Activated CD8-positive, alpha-beta memory T cell treated with anti-CD3 and anti-CD28 coated beads for 1 hour (primary cell): Measurements from ENCODE around the gene ZNF428.
"Not testable (repeated sequence)": the region's sequence is repeated elsewhere in the genome, so short reads cannot be mapped to it uniquely, and the experiment has no call there.

Source experiments
- DNase-seq, 2 donors: peaks; one replicate each; pipeline ENCODE4 v3.0.0-alpha.2; 2020; ENCODE audit warnings: low read depth in 1 of 2; ENCODE audit errors: extremely low read depth in 1 of 2

ZNF428 gene

DNA sequence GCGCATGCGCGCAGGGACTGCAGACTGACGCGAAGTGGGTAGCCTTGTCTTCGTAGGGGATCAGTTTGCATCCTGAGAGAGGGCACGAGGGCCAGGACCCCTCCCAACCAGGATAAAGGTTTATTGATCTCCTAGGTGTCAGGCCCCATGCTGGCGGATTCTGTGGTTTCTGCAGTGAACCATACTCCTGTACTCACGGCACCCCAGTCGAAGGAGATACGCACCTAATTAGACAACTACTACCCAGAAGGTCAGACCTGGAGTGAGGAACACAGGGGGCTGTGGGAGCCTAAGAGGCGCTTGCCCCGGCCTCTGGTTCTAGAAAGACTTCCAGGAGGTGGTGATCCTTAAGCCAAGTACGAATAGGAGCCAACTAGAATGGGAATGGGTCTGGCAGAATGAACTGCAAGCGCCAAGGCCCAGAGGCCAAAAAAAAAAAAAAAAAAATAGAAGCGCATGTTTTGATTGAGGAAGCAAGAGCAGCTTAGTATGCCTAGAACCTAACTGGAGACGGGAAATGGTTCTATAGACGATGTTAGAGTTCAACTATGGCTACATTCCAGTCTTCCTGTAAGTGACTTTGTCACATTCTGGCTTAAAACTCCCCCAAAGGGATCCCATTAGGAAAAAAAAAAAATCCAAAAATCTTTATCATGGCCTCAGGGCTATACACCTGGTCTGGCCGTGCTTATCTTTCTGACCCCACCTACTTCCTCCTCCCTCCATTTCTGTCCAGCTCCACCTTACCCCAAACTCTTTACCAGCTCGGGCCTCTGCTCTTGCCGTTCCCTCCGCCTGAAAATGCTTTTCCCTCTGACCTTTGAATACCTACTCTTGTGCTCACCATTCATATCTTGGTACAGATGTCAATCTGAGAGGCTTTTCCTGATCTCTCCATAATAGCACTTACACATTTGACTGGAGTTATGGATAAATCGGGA, 902 bp upstream of the ZNF428 start:
- peak; percentile 73 to 75 for DNase-seq

DNA sequence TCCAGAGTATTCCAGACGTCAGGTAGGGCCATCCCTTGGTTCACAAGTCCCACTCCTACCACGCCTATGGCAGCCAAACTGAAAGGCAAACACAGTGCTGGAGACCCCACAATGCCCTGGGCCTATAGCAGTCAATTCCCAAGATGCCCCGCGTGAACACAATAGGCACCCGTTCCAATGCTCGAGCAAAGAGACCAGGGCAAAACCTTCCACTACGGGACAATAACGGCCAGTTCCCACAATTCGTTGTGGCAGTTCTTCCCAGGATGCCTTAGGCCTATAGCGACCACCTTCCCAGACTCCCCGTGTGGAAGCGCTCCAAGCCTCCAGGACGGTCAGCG, 538 bp downstream of the ZNF428 start:
- no peak for DNase-seq

DNA sequence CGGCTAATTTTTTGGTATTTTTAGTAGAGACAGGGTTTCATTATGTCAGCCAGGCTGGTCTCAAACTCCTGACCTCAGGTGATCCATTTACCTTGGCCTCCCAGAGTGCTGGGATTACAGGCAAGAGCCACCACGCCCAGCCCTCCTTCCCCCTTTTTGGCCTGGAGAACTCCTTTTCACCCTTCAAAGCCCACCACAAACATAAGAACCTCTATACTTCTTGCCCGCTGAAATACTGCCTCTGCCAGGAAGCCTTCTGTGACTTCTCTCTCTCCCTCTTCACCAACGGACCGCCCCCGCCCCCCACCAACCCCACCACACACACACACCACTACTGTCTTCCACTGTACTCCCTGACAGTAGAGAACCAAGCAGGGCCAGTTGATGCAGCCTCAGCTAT, 2.5 kb downstream of the ZNF428 start:
- DNase-seq, result no peak

DNA sequence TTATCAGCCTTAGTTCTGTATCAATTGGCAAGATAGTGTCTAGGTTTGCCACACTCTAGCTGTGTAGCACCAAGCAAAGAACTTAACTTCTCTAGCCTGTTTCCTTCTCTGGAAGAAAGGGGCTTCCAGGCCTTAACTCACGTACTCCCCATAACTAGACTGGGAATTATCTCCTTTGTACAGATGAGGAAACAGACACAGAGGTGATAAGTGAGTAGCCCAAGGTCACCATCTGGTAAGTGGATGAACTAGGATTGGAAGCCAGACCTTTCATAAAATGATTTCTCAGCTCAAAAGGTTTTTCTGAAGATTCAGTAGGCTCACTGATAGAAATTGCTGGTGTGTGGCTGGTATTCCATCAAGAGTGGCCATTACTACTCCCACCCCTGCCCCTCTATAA, 3.1 kb downstream of the ZNF428 start:
- no peak for DNase-seq

DNA sequence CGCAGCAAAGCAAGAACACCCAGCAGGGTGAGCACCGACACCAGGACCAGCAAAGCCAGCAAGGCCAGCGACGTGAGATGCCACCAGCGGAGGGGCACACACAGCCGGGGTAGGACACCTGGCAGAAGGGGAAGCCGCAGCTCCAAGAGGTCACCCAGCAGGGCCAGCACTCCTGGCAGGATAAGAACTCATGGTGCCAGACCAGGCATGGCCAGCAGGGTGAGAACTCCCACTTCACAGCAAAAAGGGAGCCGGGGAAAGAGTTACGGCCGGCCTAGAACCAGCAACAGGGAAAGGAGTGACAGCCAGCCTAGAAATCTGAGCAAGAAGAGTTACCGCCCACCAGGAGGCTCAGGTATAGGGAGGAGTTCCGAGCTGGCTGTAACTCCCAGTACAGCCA, 7.1 kb downstream of the ZNF428 start:
- no peak for DNase-seq

DNA sequence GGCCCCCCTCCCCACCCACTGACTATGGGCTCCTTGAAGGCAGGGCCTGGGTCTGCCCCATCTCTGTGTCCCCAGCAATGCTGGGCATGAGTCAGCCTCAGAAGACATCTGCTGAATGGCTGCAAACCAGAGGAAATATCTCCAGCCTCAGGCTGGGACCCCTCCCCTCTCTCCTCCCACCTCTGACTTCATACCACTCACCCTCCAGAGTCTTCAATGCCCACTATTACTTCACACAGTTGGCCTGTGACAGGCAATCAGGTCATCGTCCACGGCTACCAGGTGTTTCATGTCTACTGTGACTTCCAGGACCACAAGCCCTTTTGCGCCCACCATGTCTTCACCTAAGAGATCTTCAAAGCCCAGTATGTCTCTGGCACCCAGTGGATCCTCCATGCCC, 7.6 kb downstream of the ZNF428 start, which contains the start of gene SRRM5:
TSS of gene SRRM5 (plus strand) at position 301 of the 400 bp plus-strand sequence. CDS start at position 335, 34 bp downstream.
- no peak for DNase-seq

DNA sequence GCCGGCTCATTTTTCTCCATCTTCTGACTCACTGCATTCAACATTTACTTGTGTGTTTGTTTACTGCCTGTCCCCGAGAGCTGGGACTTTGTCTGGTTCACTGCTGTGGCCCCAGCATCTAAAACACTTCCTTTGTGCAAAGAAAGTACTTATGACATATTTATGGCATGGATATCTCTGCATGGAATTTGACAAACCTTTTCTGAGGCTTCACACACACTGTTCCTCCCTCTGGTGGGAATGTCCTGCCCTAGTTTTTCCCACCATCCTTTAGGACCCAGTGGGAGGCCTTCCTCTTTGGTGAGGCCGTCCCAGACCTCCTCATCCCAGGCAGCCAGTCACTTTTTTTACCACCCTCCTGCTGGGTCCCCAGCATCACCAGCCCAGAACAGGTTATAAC, 8.9 kb downstream of the ZNF428 start:
- no peak for DNase-seq

DNA sequence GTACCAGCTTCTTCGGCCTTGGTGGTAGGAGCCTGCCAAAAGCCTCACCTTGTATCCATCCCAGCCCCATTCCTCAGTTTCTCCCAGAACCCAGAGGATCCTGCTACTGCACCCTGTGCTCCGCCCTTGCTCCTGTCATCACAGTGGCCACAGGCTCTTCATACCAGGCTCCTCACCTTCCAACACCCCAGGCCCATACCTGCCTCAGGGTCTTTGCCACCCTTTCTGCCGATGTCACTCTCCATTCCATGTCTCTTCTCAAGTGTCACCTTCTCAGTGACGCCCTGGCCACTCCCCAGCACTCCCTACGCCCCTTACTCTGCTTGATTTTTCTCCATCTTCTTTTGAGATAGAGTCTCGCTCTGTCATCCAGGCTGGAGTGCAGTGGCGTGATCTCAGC, 9.6 kb downstream of the ZNF428 start:
- no peak for DNase-seq

DNA sequence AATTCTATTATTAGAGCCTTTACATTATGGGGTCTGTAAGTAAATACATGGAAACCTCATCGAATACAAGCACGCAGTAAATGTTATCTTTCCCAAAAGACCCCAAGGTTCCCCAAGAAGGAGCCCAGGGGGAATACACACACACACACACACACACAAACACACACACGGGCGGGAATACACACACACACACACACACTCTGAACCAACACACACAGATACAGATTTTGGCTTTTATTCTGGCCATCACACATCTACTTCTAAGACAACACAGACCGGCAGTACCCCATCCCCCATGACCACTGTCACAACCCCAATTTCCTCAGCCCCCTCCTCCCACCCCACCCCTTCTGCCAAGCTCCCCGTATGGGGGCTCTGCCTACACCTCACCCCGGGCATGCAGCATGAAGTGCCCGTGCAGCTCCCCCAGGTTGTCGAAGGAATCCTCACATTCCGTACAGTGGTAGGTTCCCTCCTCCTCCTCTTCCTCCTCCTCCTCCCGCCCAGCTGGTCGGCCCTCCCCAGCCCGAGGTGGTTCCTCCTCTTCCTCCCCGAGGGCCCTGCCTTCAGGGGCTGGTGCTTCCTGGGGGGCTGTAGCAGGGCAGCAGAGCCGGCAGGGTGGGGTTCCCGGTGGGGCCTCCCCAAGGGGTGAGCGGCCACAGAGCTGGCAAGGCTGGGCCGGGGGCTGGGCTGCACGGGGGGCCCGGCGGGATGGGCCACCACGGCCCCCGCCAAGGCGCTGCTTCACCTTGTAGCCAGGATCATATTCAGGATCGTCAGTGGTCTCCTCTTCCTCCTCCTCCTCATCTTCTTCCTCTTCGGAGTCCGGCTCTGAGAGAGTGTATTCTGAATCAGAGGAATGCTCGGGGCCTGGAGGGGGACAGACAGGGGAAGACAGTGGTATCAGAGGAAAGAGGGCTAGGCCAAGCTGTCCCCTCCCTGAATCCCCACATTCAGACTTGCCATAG, 11.9 kb downstream of the ZNF428 start:
- no peak for DNase-seq

DNA sequence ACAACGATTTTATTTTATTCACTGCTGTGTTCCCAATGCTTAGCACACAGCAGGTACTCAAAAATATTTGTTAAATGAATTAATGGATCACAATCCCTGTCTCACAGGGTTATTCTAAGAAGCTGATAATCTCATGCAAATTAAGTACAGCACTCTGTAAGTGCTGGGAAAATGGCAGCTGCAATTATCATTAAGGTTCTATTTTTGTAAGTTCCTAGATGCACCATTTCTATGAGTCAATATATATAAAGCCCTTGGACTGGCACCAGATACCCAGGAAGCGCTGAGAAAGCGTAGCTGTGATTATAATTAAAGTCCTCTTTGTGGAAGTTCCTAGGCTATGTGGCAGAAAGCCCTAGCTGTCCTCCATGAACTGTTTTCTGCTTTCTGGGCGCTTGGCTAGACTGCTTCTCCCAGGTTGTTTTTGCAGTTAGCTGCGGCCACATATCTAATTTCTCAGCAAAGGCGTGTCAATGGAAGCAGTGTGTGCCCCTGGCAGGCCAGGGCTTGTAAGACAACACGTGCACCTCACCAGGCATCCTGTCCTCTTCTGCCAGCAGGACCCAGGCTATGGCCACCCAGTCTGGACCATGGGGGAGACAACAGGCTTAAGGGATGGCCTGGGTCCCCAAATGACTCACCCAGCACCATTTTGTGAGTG, 12.7 kb downstream of the ZNF428 start:
- no peak for DNase-seq

DNA sequence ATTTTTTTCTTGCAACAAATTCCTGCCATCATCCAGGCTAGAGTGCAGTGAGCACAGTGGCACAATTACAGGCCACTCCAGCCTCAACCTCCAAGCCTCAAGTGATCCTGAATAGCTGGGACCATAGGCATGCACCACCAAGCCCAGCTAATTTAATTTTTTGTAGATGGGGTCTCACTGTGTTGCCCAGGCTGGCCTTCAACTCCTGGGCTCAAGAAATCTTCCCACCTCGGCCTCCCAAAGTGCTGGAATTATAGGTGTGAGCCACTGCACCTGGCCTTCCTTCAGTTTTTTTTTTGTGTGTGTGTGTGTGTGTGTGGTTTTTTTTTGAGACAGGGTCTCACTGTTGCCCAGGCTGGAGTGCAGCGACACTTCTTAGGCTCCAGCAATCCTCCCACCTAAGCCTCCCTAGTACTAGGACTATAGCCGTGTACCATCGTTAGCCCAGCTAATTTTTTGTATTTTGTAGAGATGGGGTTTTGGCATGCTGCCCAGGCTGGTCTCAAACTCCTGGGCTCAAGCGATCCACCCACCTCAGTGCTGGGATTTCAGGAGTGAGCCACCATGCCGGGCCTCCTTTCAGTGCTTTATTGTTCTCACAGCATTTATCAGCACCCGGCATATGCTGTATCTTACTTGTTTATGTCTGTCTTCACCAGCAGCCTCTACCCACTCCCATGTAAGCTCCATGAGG, 13.4 kb downstream of the ZNF428 start:
- DNase-seq, result no peak

DNA sequence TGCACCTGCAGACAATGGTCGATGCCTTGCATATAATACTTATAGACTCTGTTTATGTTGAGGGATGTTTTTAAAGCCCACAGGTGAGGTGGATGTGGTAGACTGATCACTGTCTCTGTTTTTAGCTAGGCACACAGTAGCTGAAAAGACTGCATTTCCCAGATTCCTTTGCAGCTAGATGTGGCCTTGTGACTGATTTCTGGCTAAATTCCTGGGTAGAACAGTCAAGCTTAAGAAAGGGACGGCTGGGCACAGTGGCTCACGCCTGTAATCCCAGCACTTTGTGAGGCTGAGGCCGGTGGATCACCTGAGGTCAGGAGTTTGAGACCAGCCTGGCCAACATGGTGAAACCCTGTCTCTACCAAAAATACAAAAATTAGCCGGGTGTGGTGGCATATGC, 19.1 kb downstream of the ZNF428 start:
- not testable (repeated sequence) for DNase-seq

DNA sequence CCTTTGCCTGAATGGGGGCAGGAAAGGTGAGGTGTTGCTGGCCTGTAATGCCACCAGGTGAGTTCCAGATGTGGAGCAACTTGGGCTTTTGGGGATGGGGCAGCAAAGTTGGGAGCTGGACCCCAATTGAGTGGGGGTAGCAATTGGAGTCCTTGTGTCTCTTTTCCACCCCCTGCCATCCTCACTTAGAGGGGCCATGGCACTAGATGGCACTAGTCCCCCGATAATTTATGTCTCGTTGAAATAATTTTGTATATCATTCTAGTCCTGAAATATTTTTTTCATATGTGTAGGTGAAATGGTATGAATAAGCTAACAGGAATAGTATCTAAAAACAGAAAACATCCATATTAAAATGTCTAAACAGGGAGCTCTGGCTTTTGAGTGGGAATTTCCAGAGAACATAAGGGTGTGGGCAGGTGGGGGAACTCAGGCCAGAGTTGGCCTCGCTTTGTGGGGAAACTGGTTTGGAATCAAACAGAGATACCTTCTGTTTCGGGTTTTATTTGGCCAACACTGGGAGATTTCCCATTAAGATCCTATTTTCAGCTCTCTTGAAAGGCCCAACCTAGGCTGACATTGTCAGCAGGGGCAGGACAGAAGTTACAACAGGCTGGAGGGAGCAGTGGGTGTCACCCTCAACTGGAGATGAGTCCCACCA, 19.7 kb downstream of the ZNF428 start:
- no peak for DNase-seq

DNA sequence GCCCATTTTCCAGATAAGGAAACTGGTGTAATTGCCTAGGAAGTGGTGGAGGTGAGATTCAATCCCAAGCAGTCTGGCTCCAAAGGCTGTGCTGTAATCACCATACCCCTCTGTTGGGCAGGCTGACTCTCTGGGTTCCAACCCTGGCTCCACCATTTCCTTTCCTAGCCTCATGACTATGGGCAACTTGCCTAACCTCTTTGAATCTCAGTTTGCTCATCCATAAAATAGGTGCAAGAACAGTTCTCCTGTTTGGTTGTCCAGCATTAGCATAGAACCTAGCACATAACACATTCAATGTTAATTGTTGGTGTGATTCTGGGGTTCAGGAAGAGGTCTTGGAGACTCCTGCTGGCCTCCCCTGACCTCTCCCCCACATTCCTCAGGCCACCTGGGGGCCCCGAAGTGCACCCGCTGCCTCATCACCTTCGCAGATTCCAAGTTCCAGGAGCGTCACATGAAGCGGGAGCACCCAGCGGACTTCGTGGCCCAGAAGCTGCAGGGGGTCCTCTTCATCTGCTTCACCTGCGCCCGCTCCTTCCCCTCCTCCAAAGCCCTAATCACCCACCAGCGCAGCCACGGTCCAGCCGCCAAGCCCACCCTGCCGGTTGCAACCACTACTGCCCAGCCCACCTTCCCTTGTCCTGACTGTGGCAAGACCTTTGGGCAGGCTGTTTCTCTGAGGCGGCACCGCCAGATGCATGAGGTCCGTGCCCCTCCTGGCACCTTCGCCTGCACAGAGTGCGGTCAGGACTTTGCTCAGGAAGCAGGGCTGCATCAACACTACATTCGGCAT, 20.8 kb downstream of the ZNF428 start:
- DNase-seq, result no peak

DNA sequence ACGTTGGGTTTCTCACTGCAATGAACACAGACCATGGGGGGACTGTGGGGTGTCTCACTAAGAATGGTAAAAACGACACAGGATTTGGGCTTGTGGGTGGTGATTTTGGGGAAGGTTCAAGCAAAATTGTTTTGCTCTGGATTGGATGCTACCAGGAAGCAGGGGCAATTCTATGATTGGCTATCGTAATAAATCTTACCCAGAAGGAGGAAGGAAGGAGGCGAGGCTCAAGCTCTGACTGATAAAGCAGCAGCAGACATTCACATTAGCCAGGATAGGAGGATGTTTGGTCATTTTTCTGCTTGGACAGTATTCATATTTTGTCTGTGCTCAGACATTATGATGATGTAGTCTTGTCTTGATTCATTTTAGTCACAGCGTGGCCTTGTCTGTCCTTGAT, 21.6 kb downstream of the ZNF428 start:
- no peak for DNase-seq

DNA sequence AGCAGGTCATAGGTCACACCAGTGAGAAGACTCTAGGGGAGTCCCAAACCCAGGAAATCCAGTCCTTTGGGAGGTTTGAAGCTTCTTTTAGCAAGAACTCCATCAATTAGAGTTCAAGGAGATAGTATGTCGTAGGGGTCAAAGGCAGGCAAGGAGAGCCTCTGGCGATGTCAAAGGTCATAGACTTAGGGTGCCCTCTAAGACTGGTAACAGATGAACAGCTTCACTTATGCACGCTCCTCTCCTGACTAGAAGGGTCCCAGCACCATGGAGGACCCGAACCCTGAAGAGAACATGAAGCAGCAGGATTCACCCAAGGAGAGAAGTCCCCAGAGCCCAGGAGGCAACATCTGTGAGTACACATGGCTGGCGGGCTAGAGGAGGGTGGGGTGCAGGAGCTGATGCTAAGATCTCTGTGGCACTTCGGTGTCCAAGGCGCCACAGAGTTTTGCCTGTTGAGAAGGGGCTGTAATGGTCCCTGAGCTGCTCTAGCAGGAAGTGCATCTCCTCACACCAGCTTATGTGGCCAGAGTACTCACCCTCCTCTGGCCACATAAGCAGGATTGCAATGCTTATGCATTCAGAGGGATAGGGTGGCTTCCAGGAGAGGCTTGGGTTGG, 22.5 kb downstream of the ZNF428 start:
- DNase-seq, result no peak

DNA sequence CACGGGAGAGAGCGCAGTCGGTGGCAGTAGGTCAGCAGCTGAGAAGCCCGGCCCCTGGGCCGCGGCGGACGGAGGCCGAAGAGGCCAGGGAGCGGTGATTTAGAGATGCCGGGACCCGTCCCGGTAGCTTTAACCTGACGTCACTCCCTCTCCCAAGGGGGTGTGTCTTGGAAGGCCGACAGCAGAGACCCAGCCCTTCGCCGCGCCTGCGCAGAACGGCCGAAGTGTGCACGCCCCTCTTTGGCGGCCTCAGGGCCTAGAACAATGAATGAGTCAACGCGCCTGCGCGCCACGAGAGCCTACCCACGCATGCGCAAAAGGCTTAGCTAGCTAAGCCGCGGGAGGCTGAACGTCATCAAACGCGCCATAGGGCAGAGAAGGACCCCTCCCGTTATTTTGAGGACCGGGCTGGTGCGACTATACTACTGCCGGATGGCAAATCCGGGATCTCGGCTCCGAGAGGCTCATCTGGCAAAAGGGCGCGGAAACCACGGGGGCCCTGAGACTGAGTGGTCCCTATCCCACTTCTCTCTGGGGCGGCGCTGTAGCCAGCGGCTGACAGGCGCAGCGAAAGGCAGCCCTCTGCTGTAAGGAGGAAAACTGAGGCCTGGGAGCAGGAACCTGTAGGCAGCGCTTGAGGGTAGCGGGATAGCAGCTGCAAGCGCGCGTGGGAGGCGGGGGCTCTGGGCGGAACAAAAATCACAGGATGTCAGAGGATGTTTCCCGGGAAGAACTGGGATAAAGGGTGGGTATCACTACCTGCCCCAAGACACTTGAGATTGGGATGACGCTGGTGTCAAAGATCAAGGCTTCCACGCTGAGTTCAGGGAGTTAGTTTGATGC, 23.2 kb downstream of the ZNF428 start, which contains the start of the genes IRGQ and ZNF576:
TSS of gene IRGQ (minus strand) at position 136 of the 843 bp plus-strand sequence. CDS start 796 bp downstream, outside the sequence.
TSS of gene ZNF576 (plus strand) at position 597 of the 843 bp plus-strand sequence. CDS start 514 bp downstream, outside the sequence.
- DNase-seq, result peak; percentile 100

DNA sequence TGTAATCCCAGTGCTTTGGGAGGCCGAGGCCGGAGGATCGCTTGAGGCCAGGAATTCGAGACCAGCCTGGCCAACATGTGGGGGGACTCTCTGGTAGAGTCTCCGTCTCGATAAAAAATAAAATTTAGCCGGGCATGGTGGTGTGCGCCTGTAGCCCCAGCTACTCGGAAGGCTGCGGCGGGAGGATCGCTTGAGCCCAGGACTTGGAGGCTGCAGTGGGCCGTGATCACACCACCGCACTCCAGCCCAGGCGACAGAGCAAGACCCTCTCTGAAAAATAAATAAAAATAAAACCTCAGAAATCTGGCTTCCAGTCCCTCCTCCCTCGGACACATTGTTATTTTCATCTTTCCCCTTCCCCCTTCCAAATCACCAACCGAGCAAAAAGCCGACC, 23.8 kb downstream of the ZNF428 start:
- DNase-seq, result no peak
